GM23338 (cell line): ENCODE results near the gene PTPRR. TPM values are rescaled to one million over a fixed set of nuclear protein-coding genes. Genes with fewer than 3 reads are reported as not detected.

ENCODE experiments used
- ATAC-seq: fragments of 200-7000 bp; cut with Tn5 transposase; 3 replicates; pipeline ENCODE4 v1.9.1; 2020
- DNase-seq: peaks from one replicate; pipeline ENCODE4 v3.0.0-alpha.2; 2015; ENCODE audit warnings: low spot score
- H2AFZ ChIP-seq: fragments of 200-600 bp; sonication (generic); 2 replicates; pipeline ENCODE4 v1.8.0; 2016; ENCODE audit warnings: antibody characterized with exemption, mild to moderate bottlenecking, moderate library complexity
- H3F3A ChIP-seq: fragments of 200-600 bp; sonication (generic); replicated peaks from 2 replicates; pipeline ENCODE4 v1.8.0; 2017; ENCODE audit warnings: antibody characterized with exemption, mixed run types, low read depth
- H3K27ac ChIP-seq: fragments of 200-600 bp; sonication (generic); 2 replicates; pipeline ENCODE4 v1.6.1; 2016; ENCODE audit warnings: low read depth
- H3K27me3 ChIP-seq: fragments of 200-600 bp; sonication (generic); 2 replicates; pipeline ENCODE4 v1.8.0; 2016; ENCODE audit warnings: mild to moderate bottlenecking, mixed run types, moderate library complexity; ENCODE audit not compliant: insufficient read depth
- H3K36me3 ChIP-seq: fragments of 200-600 bp; sonication (generic); 2 replicates; pipeline ENCODE4 v1.8.0; 2016; ENCODE audit warnings: mild to moderate bottlenecking; ENCODE audit not compliant: insufficient read depth
- H3K4me1 ChIP-seq: fragments of 200-600 bp; sonication (generic); 2 replicates; pipeline ENCODE4 v1.8.0; 2016; ENCODE audit warnings: mild to moderate bottlenecking, moderate library complexity; ENCODE audit not compliant: insufficient read depth
- H3K4me2 ChIP-seq: fragments of 200-600 bp; sonication (generic); 2 replicates; pipeline ENCODE4 v1.7.1; 2017; ENCODE audit warnings: mixed run types
- H3K4me3 ChIP-seq: fragments of 200-600 bp; sonication (generic); 2 replicates; pipeline ENCODE4 v1.6.1; 2016; ENCODE audit warnings: mixed run types
- H3K79me2 ChIP-seq: fragments of 200-600 bp; sonication (generic); replicated peaks from 2 replicates; pipeline ENCODE4 v1.8.0; 2017; ENCODE audit warnings: mild to moderate bottlenecking; ENCODE audit not compliant: insufficient read depth
- H3K9me2 ChIP-seq: fragments of 200-600 bp; sonication (generic); 2 replicates; pipeline ENCODE4 v1.8.0; 2017; ENCODE audit not compliant: insufficient read depth
- H4K20me1 ChIP-seq: fragments of 200-600 bp; sonication (generic); replicated peaks from 2 replicates; pipeline ENCODE4 v1.8.0; 2017; ENCODE audit warnings: mild to moderate bottlenecking; ENCODE audit not compliant: insufficient read depth
- H3K27ac Mint-ChIP-seq: 2 replicates; pipeline ENCODE4 v1.8.0; 2020; ENCODE audit warnings: inconsistent platforms, mild to moderate bottlenecking, moderate library complexity, mixed read lengths
- H3K27me3 Mint-ChIP-seq: 3 replicates; pipeline ENCODE4 v1.8.0; 2022; ENCODE audit warnings: low read depth, mild to moderate bottlenecking, moderate library complexity, mixed read lengths, inconsistent platforms; ENCODE audit not compliant: insufficient read depth, poor library complexity
- H3K36me3 Mint-ChIP-seq: 3 replicates; pipeline ENCODE4 v1.8.0; 2021; ENCODE audit warnings: low read depth, mild to moderate bottlenecking, inconsistent platforms, moderate library complexity, mixed read lengths
- H3K4me1 Mint-ChIP-seq: 3 replicates; pipeline ENCODE4 v1.8.0; 2020; ENCODE audit warnings: mild to moderate bottlenecking, inconsistent platforms, mixed read lengths
- H3K4me3 Mint-ChIP-seq: 3 replicates; pipeline ENCODE4 v1.8.0; 2021; ENCODE audit warnings: moderate library complexity, mild to moderate bottlenecking, inconsistent platforms, mixed read lengths
- H3K9me3 Mint-ChIP-seq: 3 replicates; pipeline ENCODE4 v1.8.0; 2020; ENCODE audit warnings: moderate library complexity, mild to moderate bottlenecking, inconsistent platforms, mixed read lengths
- EZH2 ChIP-seq: fragments of 200-600 bp; sonication (generic); IDR thresholded peaks from one replicate; pipeline ENCODE4 v1.8.0; 2017; ENCODE audit warnings: antibody characterized with exemption, mild to moderate bottlenecking, low read depth; ENCODE audit not compliant: unreplicated experiment
- EZH2phosphoT487 ChIP-seq: fragments of 200-600 bp; sonication (generic); IDR thresholded peaks from one replicate; pipeline ENCODE4 v1.8.1; 2018; ENCODE audit warnings: antibody characterized with exemption; ENCODE audit not compliant: unreplicated experiment
- POLR2AphosphoS5 ChIP-seq: IDR thresholded peaks from 2 replicates; pipeline ENCODE4 v1.6.1; 2016; ENCODE audit warnings: antibody characterized with exemption, low read depth
- STAT1 ChIP-seq: IDR thresholded peaks from one replicate; pipeline ENCODE4 v1.6.1; 2016; ENCODE audit warnings: antibody characterized with exemption; ENCODE audit not compliant: unreplicated experiment
- ZNF114 ChIP-seq: fragments of 250-450 bp; sonication (Bioruptor Pico); IDR thresholded peaks from 2 replicates; pipeline ENCODE4 v1.5.0; 2020; ENCODE audit warnings: mild to moderate bottlenecking, moderate library complexity
- ZNF331 ChIP-seq: fragments of 250-450 bp; sonication (Bioruptor Pico); IDR thresholded peaks from 2 replicates; pipeline ENCODE4 v1.5.0; 2020; ENCODE audit warnings: low read depth, mild to moderate bottlenecking, moderate library complexity
- polyA plus RNA-seq: library from polyadenylated mRNA; unstranded; fragments of >200 nt; fragmentation: Nextera tagmentation; extraction: Ambion mirVana; gene quantifications from 2 replicates; pipeline ENCODE4 v1.2.1, GENCODE V29; 2016
- total RNA-seq: library from RNA; depleted of rRNA; stranded (reverse); fragments of >200 nt; shearing (Covaris generic); gene quantifications from 2 replicates; pipeline ENCODE4 v1.2.3, GENCODE V29; 2014
- TF ChIP-seq, protein P1 (sequence below), 2 experiments: fragments of 200-600 bp in 1 of 2; sonication (generic) in 1 of 2; conservative IDR thresholded peaks; 2 replicates each; pipeline versions ENCODE4 v1.5.1 to v1.6.1; 2016 to 2017; ENCODE audit warnings: antibody characterized with exemption in 2 of 2, low read depth in 2 of 2, mild to moderate bottlenecking in 2 of 2, moderate library complexity in 1 of 2
- TF ChIP-seq, protein P2 (sequence below): IDR thresholded peaks from 2 replicates; pipeline ENCODE4 v1.6.1; 2016; ENCODE audit warnings: antibody characterized with exemption
- TF ChIP-seq, protein P3 (sequence below): IDR thresholded peaks from one replicate; pipeline ENCODE4 v1.6.1; 2018; ENCODE audit warnings: antibody characterized with exemption; ENCODE audit not compliant: unreplicated experiment

The PTPRR gene
- total and polyA plus RNA-seq, 2 experiments from 2014 or later, result 0.26 to 0.76 TPM

DNA sequence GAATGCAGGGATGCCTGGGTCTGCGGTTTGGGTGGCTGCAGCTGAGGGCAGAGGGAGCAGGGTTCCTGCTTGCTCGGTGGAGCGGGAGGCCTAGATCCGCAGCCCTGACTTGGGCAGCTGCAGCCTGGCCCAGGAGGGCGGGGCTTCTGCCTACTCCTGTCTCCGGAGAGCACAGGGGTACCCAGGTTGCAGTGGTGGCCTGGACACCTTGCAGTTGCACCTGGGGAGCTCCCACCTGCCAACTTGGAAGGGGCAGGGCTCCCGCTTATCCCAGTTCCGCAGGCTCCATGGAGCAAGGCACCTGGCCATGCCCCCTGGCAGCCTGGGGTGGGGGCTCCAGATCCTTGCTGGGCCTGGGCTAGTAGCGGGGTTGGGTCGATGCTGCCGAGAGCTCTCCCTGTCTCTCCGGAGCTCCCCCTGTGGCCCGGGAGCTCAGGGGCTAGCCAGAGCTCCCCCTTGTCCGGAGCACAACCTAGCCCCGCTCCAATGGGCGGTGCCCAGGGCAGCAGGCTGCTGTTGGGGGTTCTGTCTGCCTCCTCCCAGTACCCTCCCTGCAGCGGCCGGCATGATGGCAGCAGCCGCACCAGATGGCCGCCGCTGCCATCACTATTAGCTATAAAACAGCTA is 136.4 kb downstream of the PTPRR start:
- Histone ChIP-seq H4K20me1 (no peaks in the 10 kb centered on the region), H3K79me2 (no peaks in the 10 kb centered on the region), H3K27me3 (no peaks in the 10 kb centered on the region), H3K4me3 (no peak overlapping the region), H3K4me2 (no peak overlapping the region), H3K27ac (no peak overlapping the region), H3K36me3 (no peaks in the 10 kb centered on the region), H3K9me2 (no peaks in the 10 kb centered on the region), H3F3A (no peaks in the 10 kb centered on the region), H2AFZ (no peak overlapping the region), H3K4me1 (peaks cover 6% of the 10 kb centered on the region; the same call in 1 of the 2 replicates)
- H3K4me1 Mint-ChIP-seq, result peaks cover 7% of the 10 kb centered on the region
- ATAC-seq (peak; percentile 47; the same call in 2 of the 3 replicates), DNase-seq (no peak)
- H3K27me3 Mint-ChIP-seq, result no peaks in the 10 kb centered on the region
- peaks cover 5% of the 10 kb centered on the region; the same call in 2 of the 3 replicates for H3K36me3 Mint-ChIP-seq
- no peak overlapping the region for H3K4me3 Mint-ChIP-seq
- H3K27ac Mint-ChIP-seq, result no peak overlapping the region
- TF ChIP-seq STAT1, result no peak
- no peak for TF ChIP-seq EZH2phosphoT487
- no peak for TF ChIP-seq ZNF331 (CRISPR knock-in tag)
- no peak for TF ChIP-seq EZH2
- TF ChIP-seq, protein P1, sequence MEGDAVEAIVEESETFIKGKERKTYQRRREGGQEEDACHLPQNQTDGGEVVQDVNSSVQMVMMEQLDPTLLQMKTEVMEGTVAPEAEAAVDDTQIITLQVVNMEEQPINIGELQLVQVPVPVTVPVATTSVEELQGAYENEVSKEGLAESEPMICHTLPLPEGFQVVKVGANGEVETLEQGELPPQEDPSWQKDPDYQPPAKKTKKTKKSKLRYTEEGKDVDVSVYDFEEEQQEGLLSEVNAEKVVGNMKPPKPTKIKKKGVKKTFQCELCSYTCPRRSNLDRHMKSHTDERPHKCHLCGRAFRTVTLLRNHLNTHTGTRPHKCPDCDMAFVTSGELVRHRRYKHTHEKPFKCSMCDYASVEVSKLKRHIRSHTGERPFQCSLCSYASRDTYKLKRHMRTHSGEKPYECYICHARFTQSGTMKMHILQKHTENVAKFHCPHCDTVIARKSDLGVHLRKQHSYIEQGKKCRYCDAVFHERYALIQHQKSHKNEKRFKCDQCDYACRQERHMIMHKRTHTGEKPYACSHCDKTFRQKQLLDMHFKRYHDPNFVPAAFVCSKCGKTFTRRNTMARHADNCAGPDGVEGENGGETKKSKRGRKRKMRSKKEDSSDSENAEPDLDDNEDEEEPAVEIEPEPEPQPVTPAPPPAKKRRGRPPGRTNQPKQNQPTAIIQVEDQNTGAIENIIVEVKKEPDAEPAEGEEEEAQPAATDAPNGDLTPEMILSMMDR (conservative IDR thresholded peaks at IDR 0.05; ENCODE audit: low read depth in 2 of 2), result no peak
- no peak for TF ChIP-seq POLR2AphosphoS5
- peaks cover 8% of the 10 kb centered on the region for H3K9me3 Mint-ChIP-seq

DNA sequence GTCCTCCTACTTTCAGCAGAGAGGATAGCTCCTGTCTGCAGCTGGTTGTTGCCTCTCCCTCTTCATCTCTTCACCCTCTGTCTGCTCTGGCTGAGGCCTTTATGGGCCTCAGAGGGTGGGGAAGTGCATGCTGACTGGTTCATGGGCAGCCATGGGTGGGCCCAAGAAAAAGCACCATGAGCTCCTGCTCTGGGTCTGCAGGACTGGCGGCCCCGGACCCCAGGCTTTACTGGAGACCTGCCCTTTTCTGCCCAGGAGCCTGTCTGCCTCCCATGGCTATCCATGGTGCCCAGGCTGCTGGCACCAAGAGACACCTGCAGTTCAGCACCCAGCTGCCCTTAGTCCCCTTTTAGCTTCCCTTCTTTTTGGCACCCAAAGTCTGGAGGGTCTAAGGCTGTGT is 137.1 kb downstream of the PTPRR start:
- Mint-ChIP-seq H3K4me1 (peaks cover 5% of the 10 kb centered on the region), H3K36me3 (peaks cover 5% of the 10 kb centered on the region; the same call in 2 of the 3 replicates), H3K27ac (no peak overlapping the region), H3K27me3 (no peaks in the 10 kb centered on the region), H3K9me3 (peaks cover 8% of the 10 kb centered on the region), H3K4me3 (no peak overlapping the region)
- DNase-seq (no peak), ATAC-seq (no peak)
- H3K36me3 ChIP-seq, result no peaks in the 10 kb centered on the region
- no peak overlapping the region for H3K27ac ChIP-seq
- no peak overlapping the region for H3K4me2 ChIP-seq
- H3F3A ChIP-seq, result no peaks in the 10 kb centered on the region
- H2AFZ ChIP-seq, result no peak overlapping the region
- H4K20me1 ChIP-seq, result no peaks in the 10 kb centered on the region
- no peaks in the 10 kb centered on the region for H3K79me2 ChIP-seq
- no peaks in the 10 kb centered on the region for H3K9me2 ChIP-seq
- no peaks in the 10 kb centered on the region for H3K27me3 ChIP-seq
- no peak overlapping the region for H3K4me3 ChIP-seq
- peaks cover 6% of the 10 kb centered on the region; the same call in 1 of the 2 replicates for H3K4me1 ChIP-seq
- TF ChIP-seq EZH2, result no peak
- TF ChIP-seq EZH2phosphoT487, result no peak
- TF ChIP-seq ZNF114 (CRISPR knock-in tag), result no peak
- TF ChIP-seq, protein P2, sequence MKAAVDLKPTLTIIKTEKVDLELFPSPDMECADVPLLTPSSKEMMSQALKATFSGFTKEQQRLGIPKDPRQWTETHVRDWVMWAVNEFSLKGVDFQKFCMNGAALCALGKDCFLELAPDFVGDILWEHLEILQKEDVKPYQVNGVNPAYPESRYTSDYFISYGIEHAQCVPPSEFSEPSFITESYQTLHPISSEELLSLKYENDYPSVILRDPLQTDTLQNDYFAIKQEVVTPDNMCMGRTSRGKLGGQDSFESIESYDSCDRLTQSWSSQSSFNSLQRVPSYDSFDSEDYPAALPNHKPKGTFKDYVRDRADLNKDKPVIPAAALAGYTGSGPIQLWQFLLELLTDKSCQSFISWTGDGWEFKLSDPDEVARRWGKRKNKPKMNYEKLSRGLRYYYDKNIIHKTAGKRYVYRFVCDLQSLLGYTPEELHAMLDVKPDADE, result no peak
- TF ChIP-seq, protein P3, sequence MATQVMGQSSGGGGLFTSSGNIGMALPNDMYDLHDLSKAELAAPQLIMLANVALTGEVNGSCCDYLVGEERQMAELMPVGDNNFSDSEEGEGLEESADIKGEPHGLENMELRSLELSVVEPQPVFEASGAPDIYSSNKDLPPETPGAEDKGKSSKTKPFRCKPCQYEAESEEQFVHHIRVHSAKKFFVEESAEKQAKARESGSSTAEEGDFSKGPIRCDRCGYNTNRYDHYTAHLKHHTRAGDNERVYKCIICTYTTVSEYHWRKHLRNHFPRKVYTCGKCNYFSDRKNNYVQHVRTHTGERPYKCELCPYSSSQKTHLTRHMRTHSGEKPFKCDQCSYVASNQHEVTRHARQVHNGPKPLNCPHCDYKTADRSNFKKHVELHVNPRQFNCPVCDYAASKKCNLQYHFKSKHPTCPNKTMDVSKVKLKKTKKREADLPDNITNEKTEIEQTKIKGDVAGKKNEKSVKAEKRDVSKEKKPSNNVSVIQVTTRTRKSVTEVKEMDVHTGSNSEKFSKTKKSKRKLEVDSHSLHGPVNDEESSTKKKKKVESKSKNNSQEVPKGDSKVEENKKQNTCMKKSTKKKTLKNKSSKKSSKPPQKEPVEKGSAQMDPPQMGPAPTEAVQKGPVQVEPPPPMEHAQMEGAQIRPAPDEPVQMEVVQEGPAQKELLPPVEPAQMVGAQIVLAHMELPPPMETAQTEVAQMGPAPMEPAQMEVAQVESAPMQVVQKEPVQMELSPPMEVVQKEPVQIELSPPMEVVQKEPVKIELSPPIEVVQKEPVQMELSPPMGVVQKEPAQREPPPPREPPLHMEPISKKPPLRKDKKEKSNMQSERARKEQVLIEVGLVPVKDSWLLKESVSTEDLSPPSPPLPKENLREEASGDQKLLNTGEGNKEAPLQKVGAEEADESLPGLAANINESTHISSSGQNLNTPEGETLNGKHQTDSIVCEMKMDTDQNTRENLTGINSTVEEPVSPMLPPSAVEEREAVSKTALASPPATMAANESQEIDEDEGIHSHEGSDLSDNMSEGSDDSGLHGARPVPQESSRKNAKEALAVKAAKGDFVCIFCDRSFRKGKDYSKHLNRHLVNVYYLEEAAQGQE, result no peak
